GM23338 (cell line): ENCODE measurements around the gene CNST. TPM values are rescaled to one million over a fixed set of nuclear protein-coding genes. Genes with fewer than 3 reads are reported as not detected.

ENCODE experiments used
- ATAC-seq: fragments of 200-7000 bp; cut with Tn5 transposase; 3 replicates; pipeline ENCODE4 v1.9.1; 2020
- DNase-seq: peaks from one replicate; pipeline ENCODE4 v3.0.0-alpha.2; 2015; ENCODE audit warnings: low spot score
- H2AFZ ChIP-seq: fragments of 200-600 bp; sonication (generic); 2 replicates; pipeline ENCODE4 v1.8.0; 2016; ENCODE audit warnings: antibody characterized with exemption, mild to moderate bottlenecking, moderate library complexity
- H3F3A ChIP-seq: fragments of 200-600 bp; sonication (generic); replicated peaks from 2 replicates; pipeline ENCODE4 v1.8.0; 2017; ENCODE audit warnings: antibody characterized with exemption, mixed run types, low read depth
- H3K27ac ChIP-seq: fragments of 200-600 bp; sonication (generic); 2 replicates; pipeline ENCODE4 v1.6.1; 2016; ENCODE audit warnings: low read depth
- H3K27me3 ChIP-seq: fragments of 200-600 bp; sonication (generic); 2 replicates; pipeline ENCODE4 v1.8.0; 2016; ENCODE audit warnings: mild to moderate bottlenecking, mixed run types, moderate library complexity; ENCODE audit not compliant: insufficient read depth
- H3K36me3 ChIP-seq: fragments of 200-600 bp; sonication (generic); 2 replicates; pipeline ENCODE4 v1.8.0; 2016; ENCODE audit warnings: mild to moderate bottlenecking; ENCODE audit not compliant: insufficient read depth
- H3K4me1 ChIP-seq: fragments of 200-600 bp; sonication (generic); 2 replicates; pipeline ENCODE4 v1.8.0; 2016; ENCODE audit warnings: mild to moderate bottlenecking, moderate library complexity; ENCODE audit not compliant: insufficient read depth
- H3K4me2 ChIP-seq: fragments of 200-600 bp; sonication (generic); 2 replicates; pipeline ENCODE4 v1.7.1; 2017; ENCODE audit warnings: mixed run types
- H3K4me3 ChIP-seq: fragments of 200-600 bp; sonication (generic); 2 replicates; pipeline ENCODE4 v1.6.1; 2016; ENCODE audit warnings: mixed run types
- H3K79me2 ChIP-seq: fragments of 200-600 bp; sonication (generic); replicated peaks from 2 replicates; pipeline ENCODE4 v1.8.0; 2017; ENCODE audit warnings: mild to moderate bottlenecking; ENCODE audit not compliant: insufficient read depth
- H3K9me2 ChIP-seq: fragments of 200-600 bp; sonication (generic); 2 replicates; pipeline ENCODE4 v1.8.0; 2017; ENCODE audit not compliant: insufficient read depth
- H4K20me1 ChIP-seq: fragments of 200-600 bp; sonication (generic); replicated peaks from 2 replicates; pipeline ENCODE4 v1.8.0; 2017; ENCODE audit warnings: mild to moderate bottlenecking; ENCODE audit not compliant: insufficient read depth
- H3K27ac Mint-ChIP-seq: 2 replicates; pipeline ENCODE4 v1.8.0; 2020; ENCODE audit warnings: inconsistent platforms, mild to moderate bottlenecking, moderate library complexity, mixed read lengths
- H3K27me3 Mint-ChIP-seq: 3 replicates; pipeline ENCODE4 v1.8.0; 2022; ENCODE audit warnings: low read depth, mild to moderate bottlenecking, moderate library complexity, mixed read lengths, inconsistent platforms; ENCODE audit not compliant: insufficient read depth, poor library complexity
- H3K36me3 Mint-ChIP-seq: 3 replicates; pipeline ENCODE4 v1.8.0; 2021; ENCODE audit warnings: low read depth, mild to moderate bottlenecking, inconsistent platforms, moderate library complexity, mixed read lengths
- H3K4me1 Mint-ChIP-seq: 3 replicates; pipeline ENCODE4 v1.8.0; 2020; ENCODE audit warnings: mild to moderate bottlenecking, inconsistent platforms, mixed read lengths
- H3K4me3 Mint-ChIP-seq: 3 replicates; pipeline ENCODE4 v1.8.0; 2021; ENCODE audit warnings: moderate library complexity, mild to moderate bottlenecking, inconsistent platforms, mixed read lengths
- H3K9me3 Mint-ChIP-seq: 3 replicates; pipeline ENCODE4 v1.8.0; 2020; ENCODE audit warnings: moderate library complexity, mild to moderate bottlenecking, inconsistent platforms, mixed read lengths
- CREB1 ChIP-seq: fragments of 250-450 bp; sonication (Bioruptor Pico); IDR thresholded peaks from 2 replicates; pipeline ENCODE4 v1.5.0; 2020; ENCODE audit warnings: low read depth, mild to moderate bottlenecking, moderate library complexity
- EZH2 ChIP-seq: fragments of 200-600 bp; sonication (generic); IDR thresholded peaks from one replicate; pipeline ENCODE4 v1.8.0; 2017; ENCODE audit warnings: antibody characterized with exemption, mild to moderate bottlenecking, low read depth; ENCODE audit not compliant: unreplicated experiment
- EZH2phosphoT487 ChIP-seq: fragments of 200-600 bp; sonication (generic); IDR thresholded peaks from one replicate; pipeline ENCODE4 v1.8.1; 2018; ENCODE audit warnings: antibody characterized with exemption; ENCODE audit not compliant: unreplicated experiment
- JUNB ChIP-seq: IDR thresholded peaks from one replicate; pipeline ENCODE4 v1.6.1; 2016; ENCODE audit warnings: antibody characterized with exemption; ENCODE audit not compliant: unreplicated experiment
- NANOG ChIP-seq: IDR thresholded peaks from 2 replicates; pipeline ENCODE4 v1.6.1; 2016; ENCODE audit warnings: antibody characterized with exemption, borderline replicate concordance
- POLR2AphosphoS5 ChIP-seq: IDR thresholded peaks from 2 replicates; pipeline ENCODE4 v1.6.1; 2016; ENCODE audit warnings: antibody characterized with exemption, low read depth
- STAT1 ChIP-seq: IDR thresholded peaks from one replicate; pipeline ENCODE4 v1.6.1; 2016; ENCODE audit warnings: antibody characterized with exemption; ENCODE audit not compliant: unreplicated experiment
- ZNF114 ChIP-seq: fragments of 250-450 bp; sonication (Bioruptor Pico); IDR thresholded peaks from 2 replicates; pipeline ENCODE4 v1.5.0; 2020; ENCODE audit warnings: mild to moderate bottlenecking, moderate library complexity
- ZNF331 ChIP-seq: fragments of 250-450 bp; sonication (Bioruptor Pico); IDR thresholded peaks from 2 replicates; pipeline ENCODE4 v1.5.0; 2020; ENCODE audit warnings: low read depth, mild to moderate bottlenecking, moderate library complexity
- polyA plus RNA-seq: library from polyadenylated mRNA; unstranded; fragments of >200 nt; fragmentation: Nextera tagmentation; extraction: Ambion mirVana; gene quantifications from 2 replicates; pipeline ENCODE4 v1.2.1, GENCODE V29; 2016
- total RNA-seq: library from RNA; depleted of rRNA; stranded (reverse); fragments of >200 nt; shearing (Covaris generic); gene quantifications from 2 replicates; pipeline ENCODE4 v1.2.3, GENCODE V29; 2014
- TF ChIP-seq, protein P1 (sequence below): IDR thresholded peaks from 2 replicates; pipeline ENCODE4 v1.6.1; 2016; ENCODE audit warnings: antibody characterized with exemption
- TF ChIP-seq, protein P2 (sequence below): fragments of 250-450 bp; sonication (Bioruptor Pico); IDR thresholded peaks from 2 replicates; pipeline ENCODE4 v1.5.0; 2020; ENCODE audit warnings: mild to moderate bottlenecking, moderate library complexity
- TF ChIP-seq, protein P3 (sequence below), 2 experiments: fragments of 200-600 bp in 1 of 2; sonication (generic) in 1 of 2; conservative IDR thresholded peaks; 2 replicates each; pipeline versions ENCODE4 v1.5.1 to v1.6.1; 2016 to 2017; ENCODE audit warnings: antibody characterized with exemption in 2 of 2, low read depth in 2 of 2, mild to moderate bottlenecking in 2 of 2, moderate library complexity in 1 of 2
- TF ChIP-seq, protein P4 (sequence below): IDR thresholded peaks from one replicate; pipeline ENCODE4 v1.6.1; 2018; ENCODE audit warnings: antibody characterized with exemption; ENCODE audit not compliant: unreplicated experiment

Gene CNST
- total and polyA plus RNA-seq, 2 experiments from 2014 or later, result 8.1 to 17.6 TPM

DNA sequence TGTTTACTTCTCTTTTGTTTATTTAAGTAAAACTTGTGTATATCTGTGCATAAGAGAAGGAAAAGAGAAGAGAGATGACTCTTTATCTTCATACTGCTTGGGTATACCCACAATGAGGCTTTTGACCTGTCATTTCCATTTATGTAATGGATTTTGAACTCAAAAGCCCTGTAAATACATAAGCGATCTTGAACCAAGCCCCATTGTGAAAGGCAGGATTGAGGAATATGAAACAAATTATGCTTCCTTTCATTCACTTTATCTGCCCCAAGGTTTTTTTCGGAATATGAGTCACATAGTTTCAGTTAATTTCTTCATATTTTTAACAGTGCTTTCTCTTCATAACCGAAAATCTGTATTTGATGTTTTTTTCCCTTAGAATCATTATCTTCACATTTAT lies 21.4 kb downstream of the CNST start:
- Histone ChIP-seq H3K27me3 (no peaks in the 10 kb centered on the region), H3K4me1 (peaks cover 4% of the 10 kb centered on the region; the same call in 1 of the 2 replicates), H3K9me2 (no peaks in the 10 kb centered on the region), H3K4me2 (no peak overlapping the region), H3K4me3 (no peak overlapping the region), H2AFZ (no peak overlapping the region), H3K79me2 (peaks cover 50% of the 10 kb centered on the region), H4K20me1 (peaks cover 4% of the 10 kb centered on the region; the same call in 1 of the 2 replicates), H3F3A (no peaks in the 10 kb centered on the region), H3K36me3 (0 out of 2 replicates have a peak, but pooled peaks cover 3% of the 10 kb centered on the region), H3K27ac (no peak overlapping the region)
- peaks cover 21% of the 10 kb centered on the region; the same call in 2 of the 3 replicates for H3K36me3 Mint-ChIP-seq
- TF ChIP-seq NANOG (no peak), EZH2phosphoT487 (no peak), STAT1 (no peak), EZH2 (no peak), CREB1 (CRISPR knock-in tag) (no peak), POLR2AphosphoS5 (no peak), ZNF114 (CRISPR knock-in tag) (no peak), ZNF331 (no peak), JUNB (no peak)
- TF ChIP-seq, protein P1, sequence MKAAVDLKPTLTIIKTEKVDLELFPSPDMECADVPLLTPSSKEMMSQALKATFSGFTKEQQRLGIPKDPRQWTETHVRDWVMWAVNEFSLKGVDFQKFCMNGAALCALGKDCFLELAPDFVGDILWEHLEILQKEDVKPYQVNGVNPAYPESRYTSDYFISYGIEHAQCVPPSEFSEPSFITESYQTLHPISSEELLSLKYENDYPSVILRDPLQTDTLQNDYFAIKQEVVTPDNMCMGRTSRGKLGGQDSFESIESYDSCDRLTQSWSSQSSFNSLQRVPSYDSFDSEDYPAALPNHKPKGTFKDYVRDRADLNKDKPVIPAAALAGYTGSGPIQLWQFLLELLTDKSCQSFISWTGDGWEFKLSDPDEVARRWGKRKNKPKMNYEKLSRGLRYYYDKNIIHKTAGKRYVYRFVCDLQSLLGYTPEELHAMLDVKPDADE, result no peak
- TF ChIP-seq, protein P2, sequence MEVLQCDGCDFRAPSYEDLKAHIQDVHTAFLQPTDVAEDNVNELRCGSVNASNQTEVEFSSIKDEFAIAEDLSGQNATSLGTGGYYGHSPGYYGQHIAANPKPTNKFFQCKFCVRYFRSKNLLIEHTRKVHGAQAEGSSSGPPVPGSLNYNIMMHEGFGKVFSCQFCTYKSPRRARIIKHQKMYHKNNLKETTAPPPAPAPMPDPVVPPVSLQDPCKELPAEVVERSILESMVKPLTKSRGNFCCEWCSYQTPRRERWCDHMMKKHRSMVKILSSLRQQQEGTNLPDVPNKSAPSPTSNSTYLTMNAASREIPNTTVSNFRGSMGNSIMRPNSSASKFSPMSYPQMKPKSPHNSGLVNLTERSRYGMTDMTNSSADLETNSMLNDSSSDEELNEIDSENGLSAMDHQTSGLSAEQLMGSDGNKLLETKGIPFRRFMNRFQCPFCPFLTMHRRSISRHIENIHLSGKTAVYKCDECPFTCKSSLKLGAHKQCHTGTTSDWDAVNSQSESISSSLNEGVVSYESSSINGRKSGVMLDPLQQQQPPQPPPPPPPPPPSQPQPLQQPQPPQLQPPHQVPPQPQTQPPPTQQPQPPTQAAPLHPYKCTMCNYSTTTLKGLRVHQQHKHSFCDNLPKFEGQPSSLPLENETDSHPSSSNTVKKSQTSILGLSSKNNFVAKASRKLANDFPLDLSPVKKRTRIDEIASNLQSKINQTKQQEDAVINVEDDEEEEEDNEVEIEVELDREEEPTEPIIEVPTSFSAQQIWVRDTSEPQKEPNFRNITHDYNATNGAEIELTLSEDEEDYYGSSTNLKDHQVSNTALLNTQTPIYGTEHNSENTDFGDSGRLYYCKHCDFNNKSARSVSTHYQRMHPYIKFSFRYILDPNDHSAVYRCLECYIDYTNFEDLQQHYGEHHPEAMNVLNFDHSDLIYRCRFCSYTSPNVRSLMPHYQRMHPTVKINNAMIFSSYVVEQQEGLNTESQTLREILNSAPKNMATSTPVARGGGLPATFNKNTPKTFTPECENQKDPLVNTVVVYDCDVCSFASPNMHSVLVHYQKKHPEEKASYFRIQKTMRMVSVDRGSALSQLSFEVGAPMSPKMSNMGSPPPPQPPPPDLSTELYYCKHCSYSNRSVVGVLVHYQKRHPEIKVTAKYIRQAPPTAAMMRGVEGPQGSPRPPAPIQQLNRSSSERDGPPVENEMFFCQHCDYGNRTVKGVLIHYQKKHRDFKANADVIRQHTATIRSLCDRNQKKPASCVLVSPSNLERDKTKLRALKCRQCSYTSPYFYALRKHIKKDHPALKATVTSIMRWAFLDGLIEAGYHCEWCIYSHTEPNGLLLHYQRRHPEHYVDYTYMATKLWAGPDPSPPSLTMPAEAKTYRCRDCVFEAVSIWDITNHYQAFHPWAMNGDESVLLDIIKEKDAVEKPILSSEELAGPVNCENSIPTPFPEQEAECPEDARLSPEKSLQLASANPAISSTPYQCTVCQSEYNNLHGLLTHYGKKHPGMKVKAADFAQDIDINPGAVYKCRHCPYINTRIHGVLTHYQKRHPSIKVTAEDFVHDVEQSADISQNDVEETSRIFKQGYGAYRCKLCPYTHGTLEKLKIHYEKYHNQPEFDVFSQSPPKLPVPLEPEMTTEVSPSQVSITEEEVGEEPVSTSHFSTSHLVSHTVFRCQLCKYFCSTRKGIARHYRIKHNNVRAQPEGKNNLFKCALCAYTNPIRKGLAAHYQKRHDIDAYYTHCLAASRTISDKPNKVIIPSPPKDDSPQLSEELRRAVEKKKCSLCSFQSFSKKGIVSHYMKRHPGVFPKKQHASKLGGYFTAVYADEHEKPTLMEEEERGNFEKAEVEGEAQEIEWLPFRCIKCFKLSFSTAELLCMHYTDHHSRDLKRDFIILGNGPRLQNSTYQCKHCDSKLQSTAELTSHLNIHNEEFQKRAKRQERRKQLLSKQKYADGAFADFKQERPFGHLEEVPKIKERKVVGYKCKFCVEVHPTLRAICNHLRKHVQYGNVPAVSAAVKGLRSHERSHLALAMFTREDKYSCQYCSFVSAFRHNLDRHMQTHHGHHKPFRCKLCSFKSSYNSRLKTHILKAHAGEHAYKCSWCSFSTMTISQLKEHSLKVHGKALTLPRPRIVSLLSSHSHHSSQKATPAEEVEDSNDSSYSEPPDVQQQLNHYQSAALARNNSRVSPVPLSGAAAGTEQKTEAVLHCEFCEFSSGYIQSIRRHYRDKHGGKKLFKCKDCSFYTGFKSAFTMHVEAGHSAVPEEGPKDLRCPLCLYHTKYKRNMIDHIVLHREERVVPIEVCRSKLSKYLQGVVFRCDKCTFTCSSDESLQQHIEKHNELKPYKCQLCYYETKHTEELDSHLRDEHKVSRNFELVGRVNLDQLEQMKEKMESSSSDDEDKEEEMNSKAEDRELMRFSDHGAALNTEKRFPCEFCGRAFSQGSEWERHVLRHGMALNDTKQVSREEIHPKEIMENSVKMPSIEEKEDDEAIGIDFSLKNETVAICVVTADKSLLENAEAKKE (CRISPR knock-in tag), result no peak
- TF ChIP-seq, protein P3, sequence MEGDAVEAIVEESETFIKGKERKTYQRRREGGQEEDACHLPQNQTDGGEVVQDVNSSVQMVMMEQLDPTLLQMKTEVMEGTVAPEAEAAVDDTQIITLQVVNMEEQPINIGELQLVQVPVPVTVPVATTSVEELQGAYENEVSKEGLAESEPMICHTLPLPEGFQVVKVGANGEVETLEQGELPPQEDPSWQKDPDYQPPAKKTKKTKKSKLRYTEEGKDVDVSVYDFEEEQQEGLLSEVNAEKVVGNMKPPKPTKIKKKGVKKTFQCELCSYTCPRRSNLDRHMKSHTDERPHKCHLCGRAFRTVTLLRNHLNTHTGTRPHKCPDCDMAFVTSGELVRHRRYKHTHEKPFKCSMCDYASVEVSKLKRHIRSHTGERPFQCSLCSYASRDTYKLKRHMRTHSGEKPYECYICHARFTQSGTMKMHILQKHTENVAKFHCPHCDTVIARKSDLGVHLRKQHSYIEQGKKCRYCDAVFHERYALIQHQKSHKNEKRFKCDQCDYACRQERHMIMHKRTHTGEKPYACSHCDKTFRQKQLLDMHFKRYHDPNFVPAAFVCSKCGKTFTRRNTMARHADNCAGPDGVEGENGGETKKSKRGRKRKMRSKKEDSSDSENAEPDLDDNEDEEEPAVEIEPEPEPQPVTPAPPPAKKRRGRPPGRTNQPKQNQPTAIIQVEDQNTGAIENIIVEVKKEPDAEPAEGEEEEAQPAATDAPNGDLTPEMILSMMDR (conservative IDR thresholded peaks at IDR 0.05; ENCODE audit: low read depth in 2 of 2), result no peak
- TF ChIP-seq, protein P4, sequence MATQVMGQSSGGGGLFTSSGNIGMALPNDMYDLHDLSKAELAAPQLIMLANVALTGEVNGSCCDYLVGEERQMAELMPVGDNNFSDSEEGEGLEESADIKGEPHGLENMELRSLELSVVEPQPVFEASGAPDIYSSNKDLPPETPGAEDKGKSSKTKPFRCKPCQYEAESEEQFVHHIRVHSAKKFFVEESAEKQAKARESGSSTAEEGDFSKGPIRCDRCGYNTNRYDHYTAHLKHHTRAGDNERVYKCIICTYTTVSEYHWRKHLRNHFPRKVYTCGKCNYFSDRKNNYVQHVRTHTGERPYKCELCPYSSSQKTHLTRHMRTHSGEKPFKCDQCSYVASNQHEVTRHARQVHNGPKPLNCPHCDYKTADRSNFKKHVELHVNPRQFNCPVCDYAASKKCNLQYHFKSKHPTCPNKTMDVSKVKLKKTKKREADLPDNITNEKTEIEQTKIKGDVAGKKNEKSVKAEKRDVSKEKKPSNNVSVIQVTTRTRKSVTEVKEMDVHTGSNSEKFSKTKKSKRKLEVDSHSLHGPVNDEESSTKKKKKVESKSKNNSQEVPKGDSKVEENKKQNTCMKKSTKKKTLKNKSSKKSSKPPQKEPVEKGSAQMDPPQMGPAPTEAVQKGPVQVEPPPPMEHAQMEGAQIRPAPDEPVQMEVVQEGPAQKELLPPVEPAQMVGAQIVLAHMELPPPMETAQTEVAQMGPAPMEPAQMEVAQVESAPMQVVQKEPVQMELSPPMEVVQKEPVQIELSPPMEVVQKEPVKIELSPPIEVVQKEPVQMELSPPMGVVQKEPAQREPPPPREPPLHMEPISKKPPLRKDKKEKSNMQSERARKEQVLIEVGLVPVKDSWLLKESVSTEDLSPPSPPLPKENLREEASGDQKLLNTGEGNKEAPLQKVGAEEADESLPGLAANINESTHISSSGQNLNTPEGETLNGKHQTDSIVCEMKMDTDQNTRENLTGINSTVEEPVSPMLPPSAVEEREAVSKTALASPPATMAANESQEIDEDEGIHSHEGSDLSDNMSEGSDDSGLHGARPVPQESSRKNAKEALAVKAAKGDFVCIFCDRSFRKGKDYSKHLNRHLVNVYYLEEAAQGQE, result no peak
- DNase-seq, result no peak
- no peak for ATAC-seq
- peaks cover 11% of the 10 kb centered on the region for H3K9me3 Mint-ChIP-seq
- no peak overlapping the region for H3K27ac Mint-ChIP-seq
- no peaks in the 10 kb centered on the region for H3K27me3 Mint-ChIP-seq
- no peak overlapping the region for H3K4me3 Mint-ChIP-seq
- H3K4me1 Mint-ChIP-seq, result no peaks in the 10 kb centered on the region
